ENCODE data around the gene FIGN.

- no peak for TF ChIP-seq CTCF (conservative IDR thresholded peaks at IDR 0.05 in 1 of 2, IDR thresholded peaks at IDR 0.05 in 1 of 2; ENCODE audit: low read depth in 1 of 2, low read length in 2 of 2)
- TF ChIP-seq EZH2 (IDR thresholded peaks at IDR 0.05; ENCODE audit: low read length, missing control alignments), result no peak
Measured at GRCh38 chr2:163717993-163718680, 17.7 kb downstream of the FIGN start.

All from fibroblast of lung (primary cell).